ENCODE results near the gene IL13. TPM values are rescaled to one million over a fixed set of nuclear protein-coding genes. Genes with fewer than 3 reads are reported as not detected.

IL13 gene
- total RNA-seq, 3 donors from 2014 or later, result not detected

DNA sequence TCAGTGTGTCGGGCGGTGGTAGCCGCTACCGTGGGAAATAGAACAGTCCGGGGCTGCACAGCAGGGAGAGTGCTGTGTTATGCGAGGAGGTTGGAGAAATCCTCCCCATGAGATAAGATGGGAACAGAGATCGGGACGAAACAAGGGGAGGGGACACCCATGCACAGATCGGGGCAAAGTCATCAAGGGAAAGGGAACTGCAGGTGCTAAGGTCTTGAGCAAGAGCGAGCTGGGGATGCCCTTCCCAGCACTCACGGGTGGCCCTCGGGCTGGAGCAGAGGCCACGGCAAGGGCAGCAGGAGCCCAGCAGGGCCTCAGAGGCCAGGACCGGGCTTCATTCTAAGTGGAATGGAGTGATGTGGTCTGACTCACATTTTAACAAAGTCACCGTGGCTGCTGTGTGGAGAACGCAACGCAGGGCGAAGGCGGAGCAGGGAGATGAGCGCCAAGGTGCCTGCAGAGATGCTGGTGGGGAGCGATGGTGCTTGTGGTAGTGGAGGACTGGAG lies 7.7 kb downstream of the IL13 start:
- intact Hi-C loops (cut with DNase I, micrococcal nuclease), result no loop called here
- Histone ChIP-seq H3K4me1 (ENCODE audit: low read depth) (no peaks in the 10 kb centered on the region), H3K4me3 (no peak overlapping the region), H3K36me3 (ENCODE audit: low read depth) (no peaks in the 10 kb centered on the region), H3K9me3 (no peaks in the 10 kb centered on the region)
- no peak for DNase-seq
- ATAC-seq, result no peak
- TF ChIP-seq, protein P1, sequence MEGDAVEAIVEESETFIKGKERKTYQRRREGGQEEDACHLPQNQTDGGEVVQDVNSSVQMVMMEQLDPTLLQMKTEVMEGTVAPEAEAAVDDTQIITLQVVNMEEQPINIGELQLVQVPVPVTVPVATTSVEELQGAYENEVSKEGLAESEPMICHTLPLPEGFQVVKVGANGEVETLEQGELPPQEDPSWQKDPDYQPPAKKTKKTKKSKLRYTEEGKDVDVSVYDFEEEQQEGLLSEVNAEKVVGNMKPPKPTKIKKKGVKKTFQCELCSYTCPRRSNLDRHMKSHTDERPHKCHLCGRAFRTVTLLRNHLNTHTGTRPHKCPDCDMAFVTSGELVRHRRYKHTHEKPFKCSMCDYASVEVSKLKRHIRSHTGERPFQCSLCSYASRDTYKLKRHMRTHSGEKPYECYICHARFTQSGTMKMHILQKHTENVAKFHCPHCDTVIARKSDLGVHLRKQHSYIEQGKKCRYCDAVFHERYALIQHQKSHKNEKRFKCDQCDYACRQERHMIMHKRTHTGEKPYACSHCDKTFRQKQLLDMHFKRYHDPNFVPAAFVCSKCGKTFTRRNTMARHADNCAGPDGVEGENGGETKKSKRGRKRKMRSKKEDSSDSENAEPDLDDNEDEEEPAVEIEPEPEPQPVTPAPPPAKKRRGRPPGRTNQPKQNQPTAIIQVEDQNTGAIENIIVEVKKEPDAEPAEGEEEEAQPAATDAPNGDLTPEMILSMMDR (IDR thresholded peaks at IDR 0.05), result no peak

DNA sequence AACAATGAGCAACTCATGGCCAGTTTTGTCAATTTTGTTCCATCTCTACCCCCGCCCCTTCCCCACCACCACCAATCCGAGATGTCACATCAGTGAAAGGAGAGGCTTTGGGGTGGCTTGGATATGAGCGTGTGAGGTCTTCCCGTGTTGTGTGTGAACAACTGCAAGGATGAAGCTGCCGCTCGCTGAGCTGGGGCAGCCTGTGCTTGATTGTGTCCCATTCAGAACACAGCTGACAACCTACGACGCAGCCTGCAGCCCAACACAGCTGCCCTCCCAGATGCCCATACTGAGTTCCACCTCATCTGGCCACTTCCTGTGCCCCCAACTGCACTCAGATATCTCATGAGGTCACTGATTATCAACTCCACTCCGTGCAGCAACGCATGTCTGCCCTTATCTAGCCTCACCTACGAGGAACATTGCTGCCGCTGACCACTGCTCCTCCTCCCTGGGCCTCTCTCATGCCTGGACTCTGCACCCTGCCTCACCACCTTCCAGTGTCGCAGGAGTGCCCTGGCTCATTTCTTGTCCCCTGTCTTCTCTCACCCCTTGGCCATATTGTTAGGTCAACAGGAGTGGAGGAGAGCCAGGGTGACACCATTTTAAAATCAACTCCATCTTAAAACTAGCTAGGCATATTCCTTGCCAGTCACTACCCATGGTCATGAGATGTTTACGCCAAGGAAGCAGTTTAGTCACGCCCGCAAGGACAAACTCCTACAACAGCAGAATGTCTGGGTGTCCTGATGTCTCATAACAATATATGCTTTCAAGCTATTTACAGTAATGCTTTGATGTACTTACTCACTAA lies 8.5 kb downstream of the IL13 start:
- Histone ChIP-seq H3K9me3 (no peaks in the 10 kb centered on the region), H3K4me3 (no peak overlapping the region), H3K4me1 (ENCODE audit: low read depth) (no peaks in the 10 kb centered on the region), H3K36me3 (ENCODE audit: low read depth) (no peaks in the 10 kb centered on the region)
- TF ChIP-seq, protein P1 (IDR thresholded peaks at IDR 0.05), result no peak
- intact Hi-C loops (cut with DNase I, micrococcal nuclease), result no loop called here
- DNase-seq (no peak), ATAC-seq (no peak)

DNA sequence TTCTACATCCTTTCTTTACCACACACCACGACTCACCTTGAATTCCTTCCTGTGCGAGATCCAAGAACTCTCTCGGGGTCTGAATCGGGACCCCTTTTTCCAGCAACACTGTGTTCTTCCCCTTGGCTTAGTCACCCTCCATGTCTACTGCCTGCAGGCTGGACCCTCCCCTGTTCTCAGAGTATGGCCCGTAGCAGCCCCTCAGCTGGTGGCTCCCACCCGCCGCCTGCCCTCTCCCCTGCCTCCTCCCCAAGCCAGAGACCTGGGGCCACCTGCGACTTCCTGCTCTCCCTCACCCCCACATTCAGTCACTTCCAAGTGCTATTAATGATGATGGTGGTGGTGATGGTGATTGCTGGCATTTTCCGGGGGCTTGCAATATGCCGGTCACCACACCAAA lies 9.3 kb downstream of the IL13 start:
- no peak for DNase-seq
- Histone ChIP-seq H3K4me3 (no peak overlapping the region), H3K9me3 (no peaks in the 10 kb centered on the region), H3K36me3 (ENCODE audit: low read depth) (no peaks in the 10 kb centered on the region), H3K4me1 (ENCODE audit: low read depth) (no peaks in the 10 kb centered on the region)
- ATAC-seq, result no peak
- intact Hi-C loops (cut with DNase I, micrococcal nuclease), result no loop called here
- TF ChIP-seq, protein P1 (IDR thresholded peaks at IDR 0.05), result no peak

DNA sequence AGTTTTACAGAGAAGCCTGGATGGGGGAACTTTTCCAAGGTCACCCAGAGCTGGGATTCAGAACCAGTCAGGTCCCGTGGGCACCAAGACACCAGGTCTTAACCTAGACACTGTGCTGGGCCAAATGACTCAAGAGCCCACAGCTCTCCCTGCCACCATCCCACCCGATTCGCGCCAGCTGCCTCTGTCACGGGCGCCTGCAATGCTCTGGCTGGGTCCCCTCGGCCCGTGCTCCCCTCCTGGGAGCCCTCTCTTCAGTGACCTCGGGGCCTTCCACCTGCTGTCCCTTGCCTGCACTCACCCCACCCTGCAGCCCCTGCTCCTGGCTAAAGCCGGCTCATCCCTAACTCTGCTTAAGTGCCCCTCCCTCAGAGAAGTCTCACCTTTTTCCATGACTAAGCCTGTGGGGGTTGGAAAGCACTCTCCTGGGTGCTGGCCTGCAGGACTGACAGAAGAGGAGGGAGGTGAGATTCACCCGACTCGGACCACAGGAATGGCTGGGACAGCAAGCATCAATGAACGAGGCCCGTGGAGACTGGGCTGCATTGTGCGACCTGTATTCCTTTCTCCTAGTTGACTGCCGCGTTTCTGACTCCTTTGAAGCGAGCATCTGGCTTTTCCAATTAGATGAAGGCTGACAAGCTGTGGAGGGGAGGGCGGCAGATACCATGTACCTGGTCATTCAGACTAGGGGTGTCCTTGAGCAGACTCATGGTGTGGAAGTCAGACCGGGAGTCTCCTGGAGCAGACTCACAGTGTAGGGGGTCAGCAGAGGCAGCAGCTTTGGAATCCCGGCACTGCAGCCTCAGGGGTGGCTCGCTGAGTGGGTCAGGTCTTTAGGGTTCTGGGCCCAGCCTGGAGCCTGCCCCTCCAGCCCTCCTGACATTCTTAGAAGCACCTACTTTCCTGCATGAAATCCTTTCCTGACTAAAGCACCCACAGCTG lies 10.1 kb downstream of the IL13 start:
- Histone ChIP-seq H3K36me3 (ENCODE audit: low read depth) (no peaks in the 10 kb centered on the region), H3K4me3 (no peak overlapping the region), H3K4me1 (ENCODE audit: low read depth) (no peaks in the 10 kb centered on the region), H3K9me3 (no peaks in the 10 kb centered on the region)
- ATAC-seq, result no peak
- TF ChIP-seq, protein P1 (IDR thresholded peaks at IDR 0.05), result no peak
- intact Hi-C loops (cut with DNase I, micrococcal nuclease), result no loop called here
- no peak for DNase-seq

DNA sequence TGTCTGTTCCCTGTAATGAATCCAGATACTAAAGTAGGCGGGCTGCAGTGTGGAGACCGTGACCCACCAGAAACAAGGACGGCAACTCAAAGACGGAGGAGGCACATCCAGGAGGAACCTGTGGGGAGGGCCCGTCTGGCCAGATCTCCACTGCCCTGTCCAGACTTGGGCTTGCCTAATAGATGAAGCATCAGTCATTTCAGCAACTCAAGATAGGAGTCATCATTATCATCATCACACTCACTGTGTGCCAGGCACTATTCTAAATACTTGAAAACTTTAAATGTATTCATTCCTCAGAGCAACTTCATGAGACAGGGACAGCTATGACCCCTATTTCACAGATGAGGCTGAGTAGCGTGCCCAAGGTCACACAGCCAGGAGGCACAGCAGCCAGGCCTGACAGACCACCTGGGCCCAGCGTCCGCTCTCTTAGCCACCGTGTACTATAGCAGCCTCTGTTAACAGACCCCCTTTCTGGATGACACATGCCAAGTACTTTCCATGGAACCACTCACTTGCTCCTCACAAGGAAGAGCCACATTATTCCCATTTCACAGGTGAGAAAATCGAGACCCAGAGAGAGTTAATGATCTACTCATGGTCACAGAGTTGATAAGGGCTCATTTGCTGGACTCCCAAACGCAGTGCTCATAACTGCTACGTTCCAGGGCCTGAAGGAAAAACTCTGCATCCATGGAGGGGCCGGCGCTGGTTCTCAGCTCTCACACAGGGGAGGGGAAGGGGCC lies 10.9 kb downstream of the IL13 start:
- intact Hi-C loops (cut with DNase I, micrococcal nuclease), result no loop called here
- no peaks in the 10 kb centered on the region for H3K9me3 ChIP-seq
- no peak overlapping the region for H3K4me3 ChIP-seq
- TF ChIP-seq, protein P1 (IDR thresholded peaks at IDR 0.05), result no peak
- H3K4me1 ChIP-seq (ENCODE audit: low read depth), result no peaks in the 10 kb centered on the region
- no peak for ATAC-seq
- no peaks in the 10 kb centered on the region for H3K36me3 ChIP-seq (ENCODE audit: low read depth)
- no peak for DNase-seq

All from mucosa of descending colon (tissue), 3 donors.